Mammary microvascular endothelial cell (primary cell): Measurements from ENCODE around the gene ZNF800. TPM values are rescaled to one million over a fixed set of nuclear protein-coding genes. Genes with fewer than 3 reads are reported as not detected.

Source experiments
- total RNA-seq: library from RNA; depleted of rRNA; stranded (reverse); fragments of >200 nt; gene quantifications from 2 replicates; pipeline ENCODE4 v1.2.3, GENCODE V29; 2015

Gene ZNF800, protein sequence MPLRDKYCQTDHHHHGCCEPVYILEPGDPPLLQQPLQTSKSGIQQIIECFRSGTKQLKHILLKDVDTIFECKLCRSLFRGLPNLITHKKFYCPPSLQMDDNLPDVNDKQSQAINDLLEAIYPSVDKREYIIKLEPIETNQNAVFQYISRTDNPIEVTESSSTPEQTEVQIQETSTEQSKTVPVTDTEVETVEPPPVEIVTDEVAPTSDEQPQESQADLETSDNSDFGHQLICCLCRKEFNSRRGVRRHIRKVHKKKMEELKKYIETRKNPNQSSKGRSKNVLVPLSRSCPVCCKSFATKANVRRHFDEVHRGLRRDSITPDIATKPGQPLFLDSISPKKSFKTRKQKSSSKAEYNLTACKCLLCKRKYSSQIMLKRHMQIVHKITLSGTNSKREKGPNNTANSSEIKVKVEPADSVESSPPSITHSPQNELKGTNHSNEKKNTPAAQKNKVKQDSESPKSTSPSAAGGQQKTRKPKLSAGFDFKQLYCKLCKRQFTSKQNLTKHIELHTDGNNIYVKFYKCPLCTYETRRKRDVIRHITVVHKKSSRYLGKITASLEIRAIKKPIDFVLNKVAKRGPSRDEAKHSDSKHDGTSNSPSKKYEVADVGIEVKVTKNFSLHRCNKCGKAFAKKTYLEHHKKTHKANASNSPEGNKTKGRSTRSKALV
- total RNA-seq, result 9.6 and 18.1 TPM in 2 replicates

DNA sequence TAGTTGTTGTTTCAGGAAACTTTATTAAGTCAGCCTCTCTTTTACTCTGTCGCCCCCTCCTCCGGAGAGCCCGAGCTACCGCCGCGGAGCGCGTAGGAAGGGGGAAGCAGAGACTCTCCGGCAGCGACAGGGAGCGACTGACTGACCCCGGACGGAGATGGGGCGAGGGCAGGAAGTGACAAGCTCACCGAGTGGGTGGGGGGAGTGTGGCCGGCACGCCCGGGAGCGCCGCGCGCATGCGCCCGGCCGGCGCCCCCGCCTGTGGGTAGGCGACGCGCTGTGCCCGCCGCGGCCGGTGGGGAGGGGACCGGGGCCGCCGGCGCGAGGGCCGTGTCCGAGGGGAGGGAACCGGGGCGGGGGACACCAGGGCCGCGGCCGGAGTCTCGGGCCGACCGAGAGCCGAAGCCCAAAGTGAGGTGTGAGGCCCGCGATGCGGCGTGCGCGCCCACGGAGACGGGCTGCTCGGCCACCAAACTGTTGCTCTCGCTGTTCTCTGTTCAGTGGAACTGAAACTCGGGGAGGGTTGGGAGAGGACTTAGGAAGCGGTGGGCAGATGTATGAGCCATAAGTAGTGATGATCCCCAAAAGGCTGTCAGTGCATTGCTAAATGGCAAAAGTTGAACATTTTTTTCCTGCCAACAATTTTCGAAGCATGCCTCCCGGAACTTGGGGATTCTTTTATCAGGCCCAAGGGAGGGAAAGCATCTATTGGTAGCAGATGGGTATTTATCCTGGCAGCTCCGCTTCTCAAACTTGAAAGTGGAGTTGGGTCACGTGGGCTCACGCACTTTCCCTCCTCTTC, at the start of gene ZNF800:
TSS of gene ZNF800 (minus strand) at position 143 of the 802 bp plus-strand sequence. CDS start 1,151 bp downstream, outside the sequence.

Other genes with a start within 250 kb of the ZNF800 start
- gene GRM8, start 139.8 kb downstream of the ZNF800 start, total RNA-seq, result 0.30 TPM in 1 of 2 replicates, not detected in the other
- 13.3 and 15.9 TPM in 2 replicates for gene GCC1, start 192.9 kb upstream of the ZNF800 start, total RNA-seq
- 201 and 214 TPM in 2 replicates for gene ARF5, start 195.7 kb upstream of the ZNF800 start, total RNA-seq
- gene FSCN3, start 201.0 kb upstream of the ZNF800 start, total RNA-seq, result 1.3 and 2.6 TPM in 2 replicates
- gene PAX4, start 225.4 kb upstream of the ZNF800 start, total RNA-seq, result not detected in 2 replicates